ENCODE results near the gene RAD51B.

RAD51B gene

GRCh38 chr14:68493152-68493911 is 673.8 kb downstream of the RAD51B start:
- POLR2A ChIA-PET (ENCODE audit: low non-redundant PET), result no interaction called here
- DNase-seq (ENCODE audit: low spot score), result no peak
- TF ChIP-seq, protein P1, sequence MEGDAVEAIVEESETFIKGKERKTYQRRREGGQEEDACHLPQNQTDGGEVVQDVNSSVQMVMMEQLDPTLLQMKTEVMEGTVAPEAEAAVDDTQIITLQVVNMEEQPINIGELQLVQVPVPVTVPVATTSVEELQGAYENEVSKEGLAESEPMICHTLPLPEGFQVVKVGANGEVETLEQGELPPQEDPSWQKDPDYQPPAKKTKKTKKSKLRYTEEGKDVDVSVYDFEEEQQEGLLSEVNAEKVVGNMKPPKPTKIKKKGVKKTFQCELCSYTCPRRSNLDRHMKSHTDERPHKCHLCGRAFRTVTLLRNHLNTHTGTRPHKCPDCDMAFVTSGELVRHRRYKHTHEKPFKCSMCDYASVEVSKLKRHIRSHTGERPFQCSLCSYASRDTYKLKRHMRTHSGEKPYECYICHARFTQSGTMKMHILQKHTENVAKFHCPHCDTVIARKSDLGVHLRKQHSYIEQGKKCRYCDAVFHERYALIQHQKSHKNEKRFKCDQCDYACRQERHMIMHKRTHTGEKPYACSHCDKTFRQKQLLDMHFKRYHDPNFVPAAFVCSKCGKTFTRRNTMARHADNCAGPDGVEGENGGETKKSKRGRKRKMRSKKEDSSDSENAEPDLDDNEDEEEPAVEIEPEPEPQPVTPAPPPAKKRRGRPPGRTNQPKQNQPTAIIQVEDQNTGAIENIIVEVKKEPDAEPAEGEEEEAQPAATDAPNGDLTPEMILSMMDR (conservative IDR thresholded peaks at IDR 0.05; ENCODE audit: low read depth), result no peak
- no peak overlapping the region for H3K27ac ChIP-seq
- CTCF ChIA-PET, result no interaction called here

- ChIA-PET CTCF (interaction anchor here (0.6 kb wide), 2 partner anchors 185 kb away, joined by 3 to 4 read pairs; no protein-coding TSS in a partner anchor), POLR2A (ENCODE audit: low non-redundant PET) (no interaction called here)
- TF ChIP-seq, protein P1 (conservative IDR thresholded peaks at IDR 0.05; ENCODE audit: low read depth), result no peak
- peak overlapping the region; percentile 50 for H3K27ac ChIP-seq
- DNase-seq (ENCODE audit: low spot score), result peak; percentile 69
Measured at GRCh38 chr14:68495101-68496039, 675.8 kb downstream of the RAD51B start.

DNA sequence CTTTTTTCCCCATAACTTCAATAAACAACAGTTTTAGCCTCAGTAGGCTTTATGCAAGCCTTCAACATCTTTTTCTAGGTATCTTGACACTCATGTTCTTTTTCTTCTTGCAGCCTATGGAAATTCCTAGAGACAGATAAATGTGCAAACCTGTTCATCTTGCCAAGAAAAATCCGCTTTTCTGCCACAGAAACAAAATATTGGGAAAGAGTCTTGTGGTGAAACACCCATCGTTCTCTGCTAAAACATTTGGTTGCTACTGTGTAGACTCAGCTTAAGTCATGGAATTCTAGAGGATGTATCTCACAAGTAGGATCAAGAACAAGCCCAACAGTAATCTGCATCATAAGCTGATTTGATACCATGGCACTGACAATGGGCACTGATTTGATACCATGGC is 677.4 kb downstream of the RAD51B start:
- ChIA-PET POLR2A (ENCODE audit: low non-redundant PET) (no interaction called here), CTCF (no interaction called here)
- DNase-seq (ENCODE audit: low spot score), result no peak
- no peak overlapping the region for H3K27ac ChIP-seq
- TF ChIP-seq, protein P1 (conservative IDR thresholded peaks at IDR 0.05; ENCODE audit: low read depth), result no peak

DNA sequence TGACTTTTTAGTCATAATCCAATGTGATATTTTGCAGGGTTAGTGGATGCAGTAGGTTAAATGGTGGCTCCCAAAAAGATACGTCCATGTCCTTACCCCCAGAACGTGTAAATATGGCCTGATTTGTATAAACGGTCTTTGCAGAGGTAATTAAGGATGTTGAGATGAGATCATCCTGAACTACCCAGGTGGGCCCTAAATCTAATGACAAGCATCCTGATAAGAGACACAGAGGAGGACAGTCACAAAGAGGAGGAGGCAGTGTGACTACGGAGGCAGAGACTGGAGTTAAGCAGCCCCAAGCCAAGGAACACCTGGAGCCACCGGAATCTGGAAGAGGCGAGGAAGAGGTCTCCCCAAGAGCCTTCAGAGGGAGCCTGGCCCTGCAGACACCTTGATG is 679.9 kb downstream of the RAD51B start:
- H3K27ac ChIP-seq, result no peak overlapping the region
- TF ChIP-seq, protein P1 (conservative IDR thresholded peaks at IDR 0.05; ENCODE audit: low read depth), result no peak
- DNase-seq (ENCODE audit: low spot score), result no peak
- ChIA-PET CTCF (no interaction called here), POLR2A (ENCODE audit: low non-redundant PET) (no interaction called here)

DNA sequence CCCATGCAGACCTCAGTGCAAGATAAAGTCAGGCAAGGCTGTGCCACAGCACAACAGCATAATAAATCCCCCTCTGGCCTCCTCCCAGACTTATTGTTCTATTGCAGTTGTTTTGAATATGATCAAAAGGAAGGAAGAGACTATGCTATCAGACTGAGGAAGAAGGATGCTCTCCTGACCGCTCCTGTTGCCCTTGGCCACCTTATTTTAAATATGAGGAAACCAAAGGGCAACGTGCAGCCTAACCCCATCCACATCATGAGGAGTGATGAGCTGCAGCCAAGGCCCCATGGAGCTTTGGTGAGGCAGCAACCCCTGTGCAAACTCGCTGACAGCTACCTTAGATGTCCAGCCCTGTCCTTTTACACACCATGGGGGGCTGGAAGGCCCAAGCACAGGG is 681.6 kb downstream of the RAD51B start:
- CTCF ChIA-PET, result no interaction called here

DNA sequence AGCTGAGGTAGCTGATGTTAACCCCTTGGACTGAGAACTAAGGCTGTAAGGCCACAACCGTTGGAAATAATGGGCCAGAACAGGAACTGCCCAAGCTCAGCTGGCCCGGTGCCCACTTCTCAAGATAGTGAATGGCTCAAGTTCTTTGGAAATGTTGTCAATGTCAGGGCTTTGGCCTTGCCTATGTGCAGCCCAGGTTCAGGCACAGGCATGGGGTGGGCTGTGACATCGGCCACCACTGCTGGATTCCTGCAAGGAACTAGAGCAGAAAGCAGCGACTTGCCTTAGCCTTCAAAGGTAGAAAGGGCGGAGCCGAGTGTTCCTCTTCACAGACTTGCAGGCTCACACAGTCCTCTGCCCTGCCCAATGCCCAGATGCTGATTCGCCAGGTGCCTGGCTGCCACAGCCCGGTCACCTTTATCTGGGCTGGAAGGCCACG is 682.1 kb downstream of the RAD51B start:
- H3K27ac ChIP-seq, result no peak overlapping the region; the same call in 1 of the 2 replicates
- DNase-seq (ENCODE audit: low spot score), result no peak
- ChIA-PET POLR2A (ENCODE audit: low non-redundant PET) (no interaction called here), CTCF (no interaction called here)
- TF ChIP-seq, protein P1 (conservative IDR thresholded peaks at IDR 0.05; ENCODE audit: low read depth), result no peak

More for the DNA sequence above, 681.6 kb downstream of the RAD51B start:
- no peak for DNase-seq (ENCODE audit: low spot score)
- H3K27ac ChIP-seq, result no peak overlapping the region; the same call in 1 of the 2 replicates
- POLR2A ChIA-PET (ENCODE audit: low non-redundant PET), result no interaction called here
- TF ChIP-seq, protein P1 (conservative IDR thresholded peaks at IDR 0.05; ENCODE audit: low read depth), result no peak

All from RWPE1 (cell line).